ENCODE data around the gene TRIM71.

TRIM71 gene

DNA sequence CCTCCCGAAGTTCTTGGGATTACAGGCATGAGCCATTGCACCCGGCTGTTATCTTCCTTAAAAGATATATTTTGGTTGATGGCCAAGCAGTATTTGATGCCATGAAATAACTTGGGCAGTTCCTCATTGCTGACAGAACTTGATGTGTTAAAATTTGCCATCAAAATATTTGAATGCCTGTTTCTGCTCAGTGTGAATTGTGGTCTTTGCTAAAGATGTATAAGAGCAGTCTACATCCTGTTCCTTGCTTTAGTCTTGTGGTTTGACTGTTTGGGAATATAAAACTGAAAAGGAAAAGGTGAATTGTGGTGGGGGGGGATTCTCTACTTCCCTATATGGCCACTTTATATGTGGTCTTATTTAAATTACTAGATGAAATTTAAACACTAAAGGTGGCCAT, 14.0 kb downstream of the TRIM71 start:
- H3K4me3 ChIP-seq (ENCODE audit: low read length): no peak overlapping the region
- TF ChIP-seq, protein P1, sequence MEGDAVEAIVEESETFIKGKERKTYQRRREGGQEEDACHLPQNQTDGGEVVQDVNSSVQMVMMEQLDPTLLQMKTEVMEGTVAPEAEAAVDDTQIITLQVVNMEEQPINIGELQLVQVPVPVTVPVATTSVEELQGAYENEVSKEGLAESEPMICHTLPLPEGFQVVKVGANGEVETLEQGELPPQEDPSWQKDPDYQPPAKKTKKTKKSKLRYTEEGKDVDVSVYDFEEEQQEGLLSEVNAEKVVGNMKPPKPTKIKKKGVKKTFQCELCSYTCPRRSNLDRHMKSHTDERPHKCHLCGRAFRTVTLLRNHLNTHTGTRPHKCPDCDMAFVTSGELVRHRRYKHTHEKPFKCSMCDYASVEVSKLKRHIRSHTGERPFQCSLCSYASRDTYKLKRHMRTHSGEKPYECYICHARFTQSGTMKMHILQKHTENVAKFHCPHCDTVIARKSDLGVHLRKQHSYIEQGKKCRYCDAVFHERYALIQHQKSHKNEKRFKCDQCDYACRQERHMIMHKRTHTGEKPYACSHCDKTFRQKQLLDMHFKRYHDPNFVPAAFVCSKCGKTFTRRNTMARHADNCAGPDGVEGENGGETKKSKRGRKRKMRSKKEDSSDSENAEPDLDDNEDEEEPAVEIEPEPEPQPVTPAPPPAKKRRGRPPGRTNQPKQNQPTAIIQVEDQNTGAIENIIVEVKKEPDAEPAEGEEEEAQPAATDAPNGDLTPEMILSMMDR (conservative IDR thresholded peaks at IDR 0.05; ENCODE audit: low read depth, low read length): no peak
- no peak for DNase-seq (ENCODE audit: low read depth)

DNA sequence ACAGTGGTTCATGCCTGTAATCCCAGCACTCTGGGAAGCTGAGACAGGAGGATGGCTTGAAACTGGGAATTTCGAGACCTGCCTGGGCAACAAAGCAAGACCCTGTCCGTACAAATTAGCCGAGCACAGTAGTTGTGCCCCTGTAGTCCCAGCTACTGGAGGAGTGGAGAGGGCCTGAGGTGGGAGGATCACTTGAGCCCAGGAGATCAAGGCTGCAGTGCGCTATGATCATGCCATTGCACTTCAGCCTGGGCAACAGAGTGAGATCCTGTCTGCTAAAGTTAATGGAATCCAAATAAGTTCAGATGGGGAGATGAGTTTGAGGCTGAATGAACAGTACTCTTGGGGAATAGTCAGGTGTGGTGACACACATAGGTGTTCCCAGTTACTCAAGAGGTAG, 14.4 kb downstream of the TRIM71 start:
- TF ChIP-seq, protein P1 (conservative IDR thresholded peaks at IDR 0.05; ENCODE audit: low read depth, low read length): no peak
- no peak overlapping the region for H3K4me3 ChIP-seq (ENCODE audit: low read length)
- no peak for DNase-seq (ENCODE audit: low read depth)

DNA sequence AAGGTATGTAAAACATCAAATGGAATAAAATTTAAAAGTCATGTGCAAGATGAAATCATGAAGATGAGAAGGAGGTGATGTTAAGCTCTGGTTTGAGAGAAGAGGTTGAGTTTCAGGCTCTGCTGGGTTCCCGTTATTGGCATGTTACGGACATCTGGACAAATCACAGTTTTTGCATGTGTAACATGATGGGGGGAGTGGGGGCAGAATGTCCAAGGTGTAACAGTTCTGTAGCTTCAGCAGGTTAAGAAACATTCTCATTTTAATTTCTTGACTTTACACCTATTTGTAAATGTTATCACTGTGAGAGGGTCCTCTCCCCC, 17.2 kb downstream of the TRIM71 start:
- H3K4me3 ChIP-seq (ENCODE audit: low read length): no peak overlapping the region
- TF ChIP-seq, protein P1 (conservative IDR thresholded peaks at IDR 0.05; ENCODE audit: low read depth, low read length): no peak
- DNase-seq (ENCODE audit: low read depth): no peak

DNA sequence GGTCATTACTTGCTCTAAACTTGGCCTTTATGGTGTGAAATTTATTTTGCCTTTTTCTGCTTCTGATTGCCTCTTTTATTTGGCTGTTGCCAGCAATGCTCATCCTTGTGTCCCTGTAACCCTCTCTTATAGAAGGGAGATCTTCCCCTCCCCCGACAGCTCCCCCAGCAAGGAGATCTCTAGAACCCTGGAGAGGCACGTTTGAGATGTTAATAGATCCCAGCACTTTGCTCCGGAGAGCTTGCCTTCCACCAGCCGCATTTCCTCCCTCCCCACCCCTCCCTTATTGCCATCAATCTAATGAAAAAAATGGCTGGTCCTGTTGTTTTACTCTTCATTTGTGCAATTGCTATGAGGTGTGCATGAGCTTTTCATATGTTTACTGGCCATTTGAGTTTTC, 18.2 kb downstream of the TRIM71 start:
- TF ChIP-seq, protein P1 (conservative IDR thresholded peaks at IDR 0.05; ENCODE audit: low read depth, low read length): no peak
- H3K4me3 ChIP-seq (ENCODE audit: low read length): no peak overlapping the region
- no peak for DNase-seq (ENCODE audit: low read depth)

DNA sequence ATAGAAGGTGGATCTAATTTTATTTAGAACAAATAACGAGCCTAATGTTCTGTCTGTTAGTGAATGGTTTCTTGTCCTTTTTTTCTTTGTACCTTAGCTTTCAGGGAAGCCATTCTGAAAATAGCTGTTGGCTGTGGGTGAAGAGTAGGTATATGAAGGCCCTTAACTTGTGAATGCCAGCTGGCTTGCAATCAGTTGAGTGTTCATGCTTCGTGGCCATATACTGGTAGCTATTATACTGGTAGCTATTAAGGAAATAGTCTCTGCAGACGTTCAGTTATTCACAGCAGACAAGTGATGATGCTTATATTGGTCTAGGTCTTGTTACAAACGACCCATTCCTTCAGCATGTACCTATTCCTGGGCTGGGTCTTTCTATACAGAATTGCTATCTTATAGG, 18.8 kb downstream of the TRIM71 start:
- no peak overlapping the region for H3K4me3 ChIP-seq (ENCODE audit: low read length)
- TF ChIP-seq, protein P1 (conservative IDR thresholded peaks at IDR 0.05; ENCODE audit: low read depth, low read length): no peak
- no peak for DNase-seq (ENCODE audit: low read depth)

DNA sequence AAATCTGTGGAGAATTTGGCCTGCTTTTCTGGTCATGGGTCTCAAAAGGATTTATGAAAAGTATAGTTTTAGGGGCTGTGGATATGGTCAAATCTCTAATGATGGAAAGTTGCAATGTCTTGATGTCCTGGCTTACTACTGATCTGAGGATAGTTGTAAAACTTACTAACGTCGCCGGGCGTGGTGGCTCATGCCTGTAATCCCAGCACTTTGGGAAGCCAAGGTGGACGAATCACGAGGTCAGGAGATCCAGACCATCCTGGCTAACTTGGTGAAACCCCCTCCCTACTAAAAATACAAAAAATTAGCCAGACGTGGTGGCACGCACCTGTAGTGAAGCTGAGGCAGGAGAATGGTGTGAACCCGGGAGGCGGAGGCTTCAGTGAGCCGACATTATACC, 19.6 kb downstream of the TRIM71 start:
- no peak for DNase-seq (ENCODE audit: low read depth)
- H3K4me3 ChIP-seq (ENCODE audit: low read length): no peak overlapping the region
- TF ChIP-seq, protein P1 (conservative IDR thresholded peaks at IDR 0.05; ENCODE audit: low read depth, low read length): no peak

DNA sequence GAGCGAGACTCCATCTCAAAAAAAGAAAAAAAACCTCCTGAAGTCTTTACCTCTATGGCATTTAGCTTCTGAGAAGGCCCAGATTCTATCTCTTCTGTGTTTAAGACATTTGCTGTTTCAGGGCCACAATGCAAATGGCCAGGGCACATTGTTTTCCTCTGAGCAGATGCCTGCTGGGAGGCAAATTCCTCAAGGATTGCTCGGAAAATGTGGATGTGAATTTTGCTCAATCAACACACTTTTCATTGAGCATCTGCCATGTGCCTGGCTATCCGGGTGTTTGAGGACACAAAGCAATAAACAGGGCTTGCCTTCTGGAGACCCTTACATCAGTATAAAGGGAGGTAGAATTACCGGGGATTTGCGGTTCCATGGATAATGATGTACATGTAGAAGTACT, 20.0 kb downstream of the TRIM71 start:
- DNase-seq (ENCODE audit: low read depth): no peak
- no peak overlapping the region for H3K4me3 ChIP-seq (ENCODE audit: low read length)
- TF ChIP-seq, protein P1 (conservative IDR thresholded peaks at IDR 0.05; ENCODE audit: low read depth, low read length): no peak
